CD14-positive monocyte (primary cell): ENCODE data around the gene PHLDA3. TPM values are rescaled to one million over a fixed set of nuclear protein-coding genes. Genes with fewer than 3 reads are reported as not detected.

ENCODE experiments used
- DNase-seq, 3 donors: peaks; one replicate each; pipeline ENCODE4 v3.0.0-alpha.2; 2011 to 2022
- H2AFZ ChIP-seq: 2 replicates; pipeline ENCODE4 v1.6.0; 2012; ENCODE audit warnings: mild to moderate bottlenecking, low read depth, low read length, inconsistent platforms; ENCODE audit not compliant: insufficient read depth, poor library complexity, severe bottlenecking
- H3K27ac ChIP-seq, 2 donors: 1 replicate in 1 of 2; 2 replicates in 1 of 2; pipeline ENCODE4 v1.5.1; 2012 to 2013; ENCODE audit warnings: low read length in 2 of 2, control low read depth in 1 of 2, inconsistent platforms in 1 of 2, low read depth in 1 of 2, mild to moderate bottlenecking in 1 of 2
- H3K27me3 ChIP-seq, 2 donors: one replicate each; pipeline versions ENCODE4 v1.6.0 to v1.6.1; 2011 to 2013; ENCODE audit warnings: low read length in 2 of 2; ENCODE audit not compliant: control insufficient read depth in 2 of 2, insufficient read depth in 2 of 2
- H3K36me3 ChIP-seq, 2 donors: replicated peaks in 1 of 2; 1 replicate in 1 of 2; 2 replicates in 1 of 2; pipeline versions ENCODE4 v1.5.1 to v1.6.1; 2012 to 2013; ENCODE audit warnings: low read length in 2 of 2, control low read depth in 1 of 2, inconsistent platforms in 1 of 2, mild to moderate bottlenecking in 1 of 2; ENCODE audit not compliant: insufficient read depth in 2 of 2, control insufficient read depth in 1 of 2
- H3K4me1 ChIP-seq, 2 donors: 1 replicate in 1 of 2; 2 replicates in 1 of 2; pipeline versions ENCODE4 v1.5.1 to v1.6.1; 2012 to 2013; ENCODE audit warnings: low read length in 2 of 2, control low read depth in 1 of 2, inconsistent platforms in 1 of 2, mild to moderate bottlenecking in 1 of 2, moderate library complexity in 1 of 2; ENCODE audit not compliant: insufficient read depth in 2 of 2, control insufficient read depth in 1 of 2
- H3K4me2 ChIP-seq: replicated peaks from 2 replicates; pipeline ENCODE3; 2012; ENCODE audit warnings: low read length, moderate library complexity, mild to moderate bottlenecking; ENCODE audit not compliant: poor library complexity, severe bottlenecking; ENCODE audit errors: extremely low read depth
- H3K4me3 ChIP-seq, 3 experiments: fragments of 200-600 bp in 1 of 3; sonication (generic) in 1 of 3; replicated peaks in 1 of 3; 1 replicate in 2 of 3; 2 replicates in 1 of 3; pipeline ENCODE4 v1.5.1; 2011 to 2013; ENCODE audit warnings: low read length in 3 of 3, mild to moderate bottlenecking in 3 of 3, control low read depth in 2 of 3, low read depth in 2 of 3, inconsistent platforms in 1 of 3, moderate library complexity in 1 of 3
- H3K79me2 ChIP-seq: 2 replicates; pipeline ENCODE4 v1.6.0; 2012; ENCODE audit warnings: mild to moderate bottlenecking, control low read depth, inconsistent platforms, low read length, moderate library complexity; ENCODE audit not compliant: insufficient read depth
- H3K9ac ChIP-seq: 2 replicates; pipeline ENCODE4 v1.6.0; 2017; ENCODE audit warnings: low read length, mild to moderate bottlenecking; ENCODE audit not compliant: insufficient read depth, poor library complexity, severe bottlenecking
- H3K9me3 ChIP-seq, 2 donors: replicated peaks in 1 of 2; 1 replicate in 1 of 2; 2 replicates in 1 of 2; pipeline versions ENCODE4 v1.5.1 to v1.6.1; 2012 to 2013; ENCODE audit warnings: low read length in 2 of 2, control low read depth in 1 of 2; ENCODE audit not compliant: control insufficient read depth in 1 of 2, insufficient read depth in 1 of 2
- H4K20me1 ChIP-seq: 2 replicates; pipeline ENCODE4 v1.6.0; 2012; ENCODE audit warnings: mild to moderate bottlenecking, low read length, control low read depth, moderate library complexity; ENCODE audit not compliant: insufficient read depth
- H3K27ac Mint-ChIP-seq, 7 donors: one replicate each; pipeline ENCODE4 v1.8.0; 2020; ENCODE audit warnings: mild to moderate bottlenecking in 7 of 7, mixed read lengths in 7 of 7, moderate library complexity in 6 of 7, inconsistent platforms in 2 of 7
- H3K27me3 Mint-ChIP-seq, 3 donors: one replicate each; pipeline ENCODE4 v1.8.0; 2021 to 2022; ENCODE audit warnings: low read depth in 3 of 3, mild to moderate bottlenecking in 3 of 3, mixed read lengths in 3 of 3, moderate library complexity in 3 of 3, inconsistent platforms in 1 of 3
- H3K36me3 Mint-ChIP-seq, 2 donors: one replicate each; pipeline ENCODE4 v1.8.0; 2020; ENCODE audit warnings: mixed read lengths in 2 of 2, inconsistent platforms in 1 of 2, mild to moderate bottlenecking in 1 of 2
- H3K4me1 Mint-ChIP-seq: one replicate; pipeline ENCODE4 v1.8.0; 2020; ENCODE audit warnings: mild to moderate bottlenecking, mixed read lengths
- H3K4me3 Mint-ChIP-seq, 2 donors: one replicate each; pipeline ENCODE4 v1.8.0; 2020; ENCODE audit warnings: mild to moderate bottlenecking in 2 of 2, mixed read lengths in 2 of 2, moderate library complexity in 1 of 2
- H3K9me3 Mint-ChIP-seq, 7 donors: one replicate each; pipeline ENCODE4 v1.8.0; 2020 to 2022; ENCODE audit warnings: mixed read lengths in 7 of 7, mild to moderate bottlenecking in 6 of 7, moderate library complexity in 6 of 7, inconsistent platforms in 2 of 7
- WGBS: methylation state at CpG from one replicate; pipeline ENCODE4 v1.1.5; 2013; ENCODE audit warnings: missing lambda C conversion rate; ENCODE audit not compliant: insufficient coverage; 5-methylcytosine and 5-hydroxymethylcytosine counted together
- intact Hi-C, 2 donors: fragments of 100-400 bp; cut with micrococcal nuclease; formaldehyde crosslinking; loops; one replicate each; pipeline versions ENCODE4 v1.15.0 to v1.15.1; 2023
- polyA plus RNA-seq, 3 donors: library from polyadenylated mRNA; depleted of rRNA in 1 of 3; unstranded in 2 of 3; stranded (reverse) in 1 of 3; fragments of 300-500 nt in 2 of 3; fragments of >200 nt in 1 of 3; fragmentation: Illumina TruSeq in 2 of 3; gene quantifications; 1 replicate in 2 of 3; 2 replicates in 1 of 3; pipeline ENCODE4 v1.2.3, GENCODE V29; 2012 to 2021
- TF ChIP-seq, protein P1 (sequence below): fragments of 200-600 bp; IDR thresholded peaks from one replicate; pipeline ENCODE4 v1.8.0; 2022; ENCODE audit warnings: antibody characterized with exemption, mild to moderate bottlenecking

PHLDA3 gene
- polyA plus RNA-seq, 3 donors: 0.08 TPM; not detected in 2

DNA sequence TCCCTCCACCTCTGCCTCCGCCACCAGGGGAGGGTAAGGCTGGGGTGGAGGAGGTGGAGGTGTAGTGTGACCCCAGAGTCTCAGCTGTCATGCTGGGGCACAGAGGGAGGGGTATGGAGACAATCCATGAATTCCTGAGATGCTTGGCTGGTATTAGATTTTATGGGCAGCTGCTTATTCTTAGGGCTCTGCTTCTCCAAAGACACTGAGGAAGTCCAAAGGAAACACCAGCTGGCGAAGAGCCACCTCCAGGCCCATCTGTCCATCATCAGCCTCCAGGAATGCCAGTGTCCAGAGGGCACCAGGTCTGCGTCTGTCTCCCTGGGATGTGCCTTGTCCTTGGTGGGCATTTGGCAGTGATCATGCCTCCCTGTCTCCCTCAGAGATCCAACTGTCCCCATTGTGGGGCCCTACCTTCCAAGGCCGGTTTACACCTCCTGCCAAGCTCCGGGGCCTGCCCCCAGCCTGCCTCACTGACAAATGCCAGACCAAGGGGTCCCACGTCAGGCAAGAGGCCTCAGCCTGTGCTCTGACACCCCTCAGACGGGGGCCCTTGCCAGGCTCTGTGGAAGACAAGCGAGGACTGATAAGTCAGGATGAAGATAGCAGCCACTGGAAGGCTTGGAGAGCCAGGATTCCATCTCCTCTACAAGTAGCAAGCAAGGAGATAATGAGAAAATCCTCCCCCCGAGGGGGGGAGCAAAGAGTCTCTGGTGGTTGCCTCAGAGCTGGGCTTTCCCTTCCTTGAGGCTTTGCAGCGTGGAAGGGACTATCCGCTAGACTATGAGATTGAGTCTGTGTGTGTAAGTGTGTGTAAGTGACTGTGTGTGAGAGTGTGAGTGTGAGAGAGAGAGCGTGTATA, 49.0 kb downstream of the PHLDA3 start:
- H3K4me1 ChIP-seq: no peaks in the 10 kb centered on the region
- no peaks in the 10 kb centered on the region for H3K4me1 Mint-ChIP-seq
- intact Hi-C loops: no loop called here
- no peak overlapping the region for H2AFZ ChIP-seq
- no peaks in the 10 kb centered on the region for H3K36me3 ChIP-seq
- no peak for DNase-seq
- no peak overlapping the region for H3K4me2 ChIP-seq
- WGBS: 88% methylated on average over 5 of the region's 12 CpGs
- H4K20me1 ChIP-seq: no peaks in the 10 kb centered on the region
- no peak overlapping the region for H3K4me3 Mint-ChIP-seq
- peaks cover 0 to 2% (median 0%) of the 10 kb centered on the region in 7 donors for H3K9me3 Mint-ChIP-seq
- H3K9me3 ChIP-seq: no peaks in the 10 kb centered on the region
- TF ChIP-seq, protein P1, sequence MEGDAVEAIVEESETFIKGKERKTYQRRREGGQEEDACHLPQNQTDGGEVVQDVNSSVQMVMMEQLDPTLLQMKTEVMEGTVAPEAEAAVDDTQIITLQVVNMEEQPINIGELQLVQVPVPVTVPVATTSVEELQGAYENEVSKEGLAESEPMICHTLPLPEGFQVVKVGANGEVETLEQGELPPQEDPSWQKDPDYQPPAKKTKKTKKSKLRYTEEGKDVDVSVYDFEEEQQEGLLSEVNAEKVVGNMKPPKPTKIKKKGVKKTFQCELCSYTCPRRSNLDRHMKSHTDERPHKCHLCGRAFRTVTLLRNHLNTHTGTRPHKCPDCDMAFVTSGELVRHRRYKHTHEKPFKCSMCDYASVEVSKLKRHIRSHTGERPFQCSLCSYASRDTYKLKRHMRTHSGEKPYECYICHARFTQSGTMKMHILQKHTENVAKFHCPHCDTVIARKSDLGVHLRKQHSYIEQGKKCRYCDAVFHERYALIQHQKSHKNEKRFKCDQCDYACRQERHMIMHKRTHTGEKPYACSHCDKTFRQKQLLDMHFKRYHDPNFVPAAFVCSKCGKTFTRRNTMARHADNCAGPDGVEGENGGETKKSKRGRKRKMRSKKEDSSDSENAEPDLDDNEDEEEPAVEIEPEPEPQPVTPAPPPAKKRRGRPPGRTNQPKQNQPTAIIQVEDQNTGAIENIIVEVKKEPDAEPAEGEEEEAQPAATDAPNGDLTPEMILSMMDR: no peak
- no peaks in the 10 kb centered on the region for H3K36me3 Mint-ChIP-seq
- peaks cover 2 to 9% (median 6%) of the 10 kb centered on the region in 3 donors for H3K27me3 Mint-ChIP-seq
- H3K27ac ChIP-seq: no peak overlapping the region
- no peak overlapping the region for H3K9ac ChIP-seq
- no peaks in the 10 kb centered on the region for H3K79me2 ChIP-seq
- H3K27ac Mint-ChIP-seq: no peak overlapping the region
- no peaks in the 10 kb centered on the region for H3K27me3 ChIP-seq
- H3K4me3 ChIP-seq: no peak overlapping the region

DNA sequence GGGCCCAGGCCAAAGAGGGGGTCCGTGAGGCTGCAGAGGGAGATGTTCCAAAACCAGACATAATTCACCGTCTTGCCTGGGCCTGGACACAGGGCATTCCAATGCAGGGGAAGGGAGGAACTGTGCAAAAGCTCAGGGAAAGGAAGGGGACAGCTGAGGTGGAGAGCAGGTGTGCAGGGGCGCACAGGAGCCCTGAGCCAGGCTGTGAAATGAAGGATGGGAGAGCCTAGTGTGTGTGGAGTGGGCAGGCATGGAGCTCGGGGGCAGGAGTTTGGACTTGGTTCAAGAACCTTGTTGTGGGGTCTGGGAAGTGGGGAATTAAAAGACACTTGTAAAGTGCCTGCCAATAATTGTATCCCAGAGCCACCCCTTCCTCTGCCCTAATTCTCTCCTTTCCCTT, 49.7 kb downstream of the PHLDA3 start:
- intact Hi-C loops: no loop called here
- Mint-ChIP-seq H3K27ac (no peak overlapping the region), H3K27me3 (peaks cover 4 to 9% (median 7%) of the 10 kb centered on the region in 3 donors)

More for the DNA sequence above, 49.7 kb downstream of the PHLDA3 start:
- H3K27ac ChIP-seq: no peak overlapping the region
- TF ChIP-seq, protein P1: no peak
- H3K27me3 ChIP-seq: no peaks in the 10 kb centered on the region
- no peaks in the 10 kb centered on the region for H3K9me3 Mint-ChIP-seq
- no peak overlapping the region for H2AFZ ChIP-seq
- no peaks in the 10 kb centered on the region for H3K9me3 ChIP-seq
- no peaks in the 10 kb centered on the region for H3K36me3 Mint-ChIP-seq
- no peaks in the 10 kb centered on the region for H3K79me2 ChIP-seq
- H3K36me3 ChIP-seq: no peaks in the 10 kb centered on the region
- 100% methylated on average over 3 of the region's 4 CpGs for WGBS
- no peak overlapping the region for H3K4me2 ChIP-seq
- H3K4me3 Mint-ChIP-seq: no peak overlapping the region
- DNase-seq: no peak
- no peaks in the 10 kb centered on the region for H4K20me1 ChIP-seq
- H3K4me1 ChIP-seq: no peaks in the 10 kb centered on the region
- H3K4me1 Mint-ChIP-seq: no peaks in the 10 kb centered on the region
- H3K4me3 ChIP-seq: no peak overlapping the region
- no peak overlapping the region for H3K9ac ChIP-seq
